ENCODE results near the gene MYRF. TPM values are rescaled to one million over a fixed set of nuclear protein-coding genes. Genes with fewer than 3 reads are reported as not detected.

MYRF gene
- total and polyA plus RNA-seq, 2 of the 13 experiments (the other 11 are each of a cell fraction or from before 2014, with no cell fraction given): 10.2 to 25.9 TPM

- TF ChIP-seq PRDM15 (CRISPR knock-in tag; IDR thresholded peaks at IDR 0.05) (no peak), REPIN1 (CRISPR knock-in tag; IDR thresholded peaks at IDR 0.05; ENCODE audit: borderline replicate concordance, low read depth) (peak; percentile 78; the same call in 1 of the 2 replicates), MYPOP (CRISPR knock-in tag; IDR thresholded peaks at IDR 0.05) (no peak; the same call in none of the 2 replicates), YEATS4 (CRISPR knock-in tag; IDR thresholded peaks at IDR 0.05; ENCODE audit: borderline replicate concordance) (peak; percentile 87), WIZ (CRISPR knock-in tag; IDR thresholded peaks at IDR 0.05) (no peak), EHMT2 (IDR thresholded peaks at IDR 0.05; ENCODE audit: borderline replicate concordance, low read depth, low read length) (no peak), TRAFD1 (CRISPR knock-in tag; IDR thresholded peaks at IDR 0.05; ENCODE audit: borderline replicate concordance) (peak; percentile 66; the same call in 1 of the 2 replicates), KLF15 (CRISPR knock-in tag; IDR thresholded peaks at IDR 0.05; ENCODE audit: borderline replicate concordance) (0 out of 2 replicates have a peak, but pooled peaks have one; percentile 59), ZSCAN5A (CRISPR knock-in tag; IDR thresholded peaks at IDR 0.05; ENCODE audit: borderline replicate concordance) (no peak), MED1 (CRISPR knock-in tag; IDR thresholded peaks at IDR 0.05) (peak; percentile 53), ZFAT (CRISPR knock-in tag; conservative IDR thresholded peaks at IDR 0.05) (no peak), ZSCAN21 (CRISPR knock-in tag; IDR thresholded peaks at IDR 0.05; ENCODE audit: borderline replicate concordance) (peak; percentile 57; the same call in 1 of the 2 replicates), MAFG (CRISPR knock-in tag; IDR thresholded peaks at IDR 0.05) (no peak), ZBTB20 (CRISPR knock-in tag; IDR thresholded peaks at IDR 0.05; ENCODE audit: borderline replicate concordance, low read depth) (no peak), HMG20A (CRISPR knock-in tag; IDR thresholded peaks at IDR 0.05; ENCODE audit: borderline replicate concordance) (no peak), KDM4B (CRISPR knock-in tag; IDR thresholded peaks at IDR 0.05) (no peak), ZNF44 (CRISPR knock-in tag; IDR thresholded peaks at IDR 0.05) (no peak), ATAD3A (CRISPR knock-in tag; IDR thresholded peaks at IDR 0.05) (no peak), AGO2 (optimal IDR thresholded peaks at IDR 0.05; ENCODE audit: low read depth, low read length) (no peak), ZNF562 (CRISPR knock-in tag; IDR thresholded peaks at IDR 0.05; ENCODE audit: borderline replicate concordance) (no peak)
Measured at GRCh38 chr11:61792310-61793082, 40.1 kb downstream of the MYRF start, which contains the start of the genes FEN1 and TMEM258 (continued).

All from HepG2 (cell line).